ENCODE measurements around the gene ACOT7. TPM values are rescaled to one million over a fixed set of nuclear protein-coding genes. Genes with fewer than 3 reads are reported as not detected.
"Not testable (repeated sequence)": the region's sequence is repeated elsewhere in the genome, so short reads cannot be mapped to it uniquely, and the experiment has no call there.

ACOT7 gene
- total and polyA plus RNA-seq, 2 of the 13 experiments (the other 11 are each of a cell fraction or from before 2014, with no cell fraction given) = 33.0 to 55.8 TPM

DNA sequence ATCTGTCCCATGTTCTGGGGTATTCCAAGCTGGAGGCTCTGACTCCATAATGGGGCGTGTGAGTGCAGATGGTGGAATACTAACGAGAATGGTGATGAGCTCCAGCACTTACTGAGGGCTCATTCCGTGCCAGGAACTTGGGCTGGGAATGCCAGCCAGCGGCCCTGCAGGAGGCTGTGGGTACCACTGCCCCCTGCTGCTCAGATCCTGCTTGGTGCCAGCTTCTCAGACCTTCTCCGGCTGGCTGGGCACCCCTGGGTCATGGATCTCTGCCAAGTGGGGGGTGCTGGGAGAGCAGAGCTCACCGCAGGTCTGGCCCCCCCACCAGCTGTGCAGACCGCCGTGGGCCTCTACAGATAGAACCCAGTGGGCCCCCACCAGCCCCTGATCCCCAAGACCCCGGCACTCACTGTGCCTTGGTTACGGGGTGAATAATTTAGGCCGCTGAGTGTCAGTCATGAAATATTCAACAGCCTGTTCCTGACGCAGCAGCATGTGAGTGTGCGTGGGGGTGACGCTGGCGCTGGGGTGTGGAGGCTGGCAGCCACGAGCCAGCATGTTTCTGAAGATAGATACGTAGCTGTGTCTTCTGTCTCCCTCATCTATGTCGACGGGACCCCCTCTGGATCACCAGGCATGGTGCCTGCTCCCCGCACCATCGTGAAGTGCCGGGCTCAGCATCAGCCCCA is 43.6 kb upstream of the ACOT7 start:
- WGBS (ENCODE audit: low lambda C conversion rate) = 43% methylated on average over 11 of the region's 22 CpGs
- CTCF ChIA-PET (ENCODE audit: low intra/inter-chr PET ratio, low total read pairs) = interaction anchor here (0.7 to 1.6 kb wide), 2 partner anchors 14 to 40 kb away, joined by 3 to 12 read pairs; no protein-coding TSS in a partner anchor
- H3K9me3 ChIP-seq (ENCODE audit: low read length); H2AFZ ChIP-seq (ENCODE audit: low read length); DNase-seq (ENCODE audit: low spot score); H4K20me1 ChIP-seq (ENCODE audit: insufficient read depth, low read length); H3K4me3 ChIP-seq (replicated peaks in 1 of 3; ENCODE audit: insufficient read depth in 1 of 3, low read depth in 2 of 3, low read length in 3 of 3); intact Hi-C loops (cut with micrococcal nuclease; ENCODE audit: unreplicated experiment); FAIRE-seq; H3K79me2 ChIP-seq (ENCODE audit: insufficient read depth, low read length); in situ Hi-C loops (cut with HindIII; ENCODE audit: extremely low pct_ligation_motif_present, low pct_unique_long_range_greater_than_20kb); BruUV-seq (replicated peaks); H3K9ac ChIP-seq (ENCODE audit: insufficient read depth, low read depth, low read length); H3K27ac ChIP-seq (ENCODE audit: extremely low read length, insufficient read depth, low read length); H3K4me2 ChIP-seq (ENCODE audit: low read depth, low read length); H3K36me3 ChIP-seq (replicated peaks in 1 of 2; ENCODE audit: control insufficient read depth in 1 of 2, insufficient read depth in 2 of 2, low read length in 2 of 2); ATAC-seq: not testable (repeated sequence)
- POLR2A ChIA-PET = interaction anchor here (1.4 kb wide), 1 partner anchor 11 kb away, joined by 5 read pairs; no protein-coding TSS in a partner anchor
- Histone ChIP-seq H3K27me3 (ENCODE audit: control insufficient read depth in 1 of 2, insufficient read depth in 2 of 2, low read length in 2 of 2) (peaks cover 6 to 36% of the 10 kb centered on the region in 2 experiments), H3K4me1 (ENCODE audit: insufficient read depth, low read length) (peaks cover 36% of the 10 kb centered on the region)
- TF ChIP-seq HNRNPL (IDR thresholded peaks at IDR 0.05; ENCODE audit: low read depth, low read length) = 0 out of 2 replicates have a peak, but pooled peaks have one; percentile 57
- TF ChIP-seq, protein P1, sequence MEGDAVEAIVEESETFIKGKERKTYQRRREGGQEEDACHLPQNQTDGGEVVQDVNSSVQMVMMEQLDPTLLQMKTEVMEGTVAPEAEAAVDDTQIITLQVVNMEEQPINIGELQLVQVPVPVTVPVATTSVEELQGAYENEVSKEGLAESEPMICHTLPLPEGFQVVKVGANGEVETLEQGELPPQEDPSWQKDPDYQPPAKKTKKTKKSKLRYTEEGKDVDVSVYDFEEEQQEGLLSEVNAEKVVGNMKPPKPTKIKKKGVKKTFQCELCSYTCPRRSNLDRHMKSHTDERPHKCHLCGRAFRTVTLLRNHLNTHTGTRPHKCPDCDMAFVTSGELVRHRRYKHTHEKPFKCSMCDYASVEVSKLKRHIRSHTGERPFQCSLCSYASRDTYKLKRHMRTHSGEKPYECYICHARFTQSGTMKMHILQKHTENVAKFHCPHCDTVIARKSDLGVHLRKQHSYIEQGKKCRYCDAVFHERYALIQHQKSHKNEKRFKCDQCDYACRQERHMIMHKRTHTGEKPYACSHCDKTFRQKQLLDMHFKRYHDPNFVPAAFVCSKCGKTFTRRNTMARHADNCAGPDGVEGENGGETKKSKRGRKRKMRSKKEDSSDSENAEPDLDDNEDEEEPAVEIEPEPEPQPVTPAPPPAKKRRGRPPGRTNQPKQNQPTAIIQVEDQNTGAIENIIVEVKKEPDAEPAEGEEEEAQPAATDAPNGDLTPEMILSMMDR (CRISPR knock-in tag; IDR thresholded peaks at IDR 0.05) = peak; percentile 21; the same call in 1 of the 2 replicates

DNA sequence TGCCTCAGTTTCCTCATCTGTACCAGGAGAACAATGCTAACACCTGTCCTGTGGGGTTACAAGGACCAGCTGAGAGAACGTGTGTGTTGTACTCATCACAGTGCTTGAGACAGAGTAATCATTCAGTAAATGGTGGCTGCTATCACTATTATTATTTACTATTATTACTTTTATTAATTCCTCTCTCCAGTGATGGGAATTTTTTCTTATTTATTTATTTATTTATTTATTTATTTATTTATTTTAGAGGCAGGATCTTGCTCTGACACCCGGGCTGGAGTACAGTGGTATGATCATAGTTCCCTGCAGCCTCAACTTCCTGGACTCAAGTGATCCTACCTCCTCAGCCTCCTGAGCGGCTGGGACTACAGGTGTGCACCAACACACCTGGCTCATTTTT is 42.7 kb upstream of the ACOT7 start:
- intact Hi-C loops (cut with micrococcal nuclease; ENCODE audit: unreplicated experiment); H3K4me2 ChIP-seq (ENCODE audit: low read depth, low read length); H3K36me3 ChIP-seq (replicated peaks in 1 of 2; ENCODE audit: control insufficient read depth in 1 of 2, insufficient read depth in 2 of 2, low read length in 2 of 2); H3K9ac ChIP-seq (ENCODE audit: insufficient read depth, low read depth, low read length); H3K9me3 ChIP-seq (ENCODE audit: low read length); H4K20me1 ChIP-seq (ENCODE audit: insufficient read depth, low read length); H3K79me2 ChIP-seq (ENCODE audit: insufficient read depth, low read length); FAIRE-seq; H2AFZ ChIP-seq (ENCODE audit: low read length); ATAC-seq; H3K4me3 ChIP-seq (replicated peaks in 1 of 3; ENCODE audit: insufficient read depth in 1 of 3, low read depth in 2 of 3, low read length in 3 of 3); DNase-seq (ENCODE audit: low spot score); CTCF ChIA-PET (ENCODE audit: low intra/inter-chr PET ratio, low total read pairs); in situ Hi-C loops (cut with HindIII; ENCODE audit: extremely low pct_ligation_motif_present, low pct_unique_long_range_greater_than_20kb); BruUV-seq (replicated peaks); H3K27ac ChIP-seq (ENCODE audit: extremely low read length, insufficient read depth, low read length); POLR2A ChIA-PET: not testable (repeated sequence)
- H3K27me3 ChIP-seq (ENCODE audit: control insufficient read depth in 1 of 2, insufficient read depth in 2 of 2, low read length in 2 of 2) = peaks cover 6 to 38% of the 10 kb centered on the region in 2 experiments
- WGBS (ENCODE audit: low lambda C conversion rate) = 20% methylated on average over 3 of the region's 3 CpGs
- H3K4me1 ChIP-seq (ENCODE audit: insufficient read depth, low read length) = peaks cover 40% of the 10 kb centered on the region

All from HepG2 (cell line).